Liver (tissue), 9 donors: Measurements from ENCODE around the gene RNU2-1. TPM values are rescaled to one million over a fixed set of nuclear protein-coding genes. Genes with fewer than 3 reads are reported as not detected.
"Not testable (repeated sequence)": the region's sequence is repeated elsewhere in the genome, so short reads cannot be mapped to it uniquely, and the experiment has no call there.

Experiments used
- DNase-seq: peaks from one replicate; pipeline ENCODE4 v3.0.0-alpha.2; 2017; ENCODE audit warnings: low spot score
- H3K27ac ChIP-seq, 2 donors: one replicate each; pipeline ENCODE4 v1.7.0; 2013; ENCODE audit warnings: inconsistent platforms in 2 of 2, low read length in 2 of 2, control low read depth in 1 of 2, low read depth in 1 of 2, mild to moderate bottlenecking in 1 of 2
- H3K27me3 ChIP-seq, 4 donors: one replicate each; pipeline versions ENCODE4 v1.6.1 to v1.7.0; 2013; ENCODE audit warnings: low read length in 3 of 4, inconsistent platforms in 1 of 4, mild to moderate bottlenecking in 1 of 4, moderate library complexity in 1 of 4; ENCODE audit not compliant: control insufficient read depth in 4 of 4, insufficient read depth in 4 of 4
- H3K36me3 ChIP-seq, 4 donors: one replicate each; pipeline versions ENCODE4 v1.6.1 to v1.7.0; 2013; ENCODE audit warnings: low read length in 3 of 4, mild to moderate bottlenecking in 3 of 4, low read depth in 1 of 4, moderate library complexity in 1 of 4; ENCODE audit not compliant: control insufficient read depth in 4 of 4, insufficient read depth in 3 of 4
- H3K4me1 ChIP-seq, 4 donors: one replicate each; pipeline versions ENCODE4 v1.6.1 to v1.7.0; 2013; ENCODE audit warnings: low read length in 3 of 4, mild to moderate bottlenecking in 3 of 4, moderate library complexity in 1 of 4; ENCODE audit not compliant: control insufficient read depth in 4 of 4, insufficient read depth in 4 of 4
- H3K4me3 ChIP-seq, 3 donors: one replicate each; pipeline versions ENCODE4 v1.6.1 to v1.7.0; 2013; ENCODE audit warnings: low read length in 3 of 3, control low read depth in 1 of 3, low read depth in 1 of 3, mild to moderate bottlenecking in 1 of 3
- H3K9ac ChIP-seq, 2 donors: one replicate each; pipeline ENCODE4 v1.7.0; 2013; ENCODE audit warnings: low read length in 2 of 2, mild to moderate bottlenecking in 2 of 2, moderate library complexity in 2 of 2, control low read depth in 1 of 2, low read depth in 1 of 2
- H3K9me3 ChIP-seq, 4 donors: one replicate each; pipeline versions ENCODE4 v1.6.1 to v1.7.0; 2013; ENCODE audit warnings: low read length in 3 of 4; ENCODE audit not compliant: control insufficient read depth in 4 of 4
- ATF3 ChIP-seq: IDR thresholded peaks from 2 replicates; pipeline ENCODE4 v1.6.1; 2016; ENCODE audit warnings: antibody characterized with exemption
- EGR1 ChIP-seq, 2 donors: IDR thresholded peaks; 2 replicates each; pipeline ENCODE4 v1.6.1; 2016 to 2018; ENCODE audit warnings: antibody characterized with exemption in 2 of 2, low read depth in 2 of 2
- FOXA2 ChIP-seq: IDR thresholded peaks from 2 replicates; pipeline ENCODE4 v1.6.1; 2016; ENCODE audit warnings: antibody characterized with exemption
- HNF4A ChIP-seq, 2 donors: conservative IDR thresholded peaks; 2 replicates each; pipeline ENCODE4 v1.6.1; 2016; ENCODE audit warnings: antibody characterized with exemption in 2 of 2, mild to moderate bottlenecking in 2 of 2
- HNF4G ChIP-seq: IDR thresholded peaks from 2 replicates; pipeline ENCODE4 v1.6.1; 2016; ENCODE audit warnings: antibody characterized with exemption
- JUND ChIP-seq, 2 donors: IDR thresholded peaks; 2 replicates each; pipeline ENCODE4 v1.6.1; 2016; ENCODE audit warnings: antibody characterized with exemption in 2 of 2
- MAX ChIP-seq: IDR thresholded peaks from 2 replicates; pipeline ENCODE4 v1.6.1; 2016; ENCODE audit warnings: antibody characterized with exemption
- NR2F2 ChIP-seq: IDR thresholded peaks from 2 replicates; pipeline ENCODE4 v1.6.1; 2016; ENCODE audit warnings: antibody characterized with exemption
- RAD21 ChIP-seq, 2 donors: IDR thresholded peaks; 2 replicates each; pipeline ENCODE4 v1.6.1; 2016; ENCODE audit warnings: antibody characterized with exemption in 2 of 2, mild to moderate bottlenecking in 2 of 2
- REST ChIP-seq: IDR thresholded peaks from 2 replicates; pipeline ENCODE4 v1.6.1; 2016; ENCODE audit warnings: antibody characterized with exemption, mild to moderate bottlenecking
- RXRA ChIP-seq, 2 donors: IDR thresholded peaks; 2 replicates each; pipeline ENCODE4 v1.6.1; 2017 to 2018; ENCODE audit warnings: antibody characterized with exemption in 2 of 2, mild to moderate bottlenecking in 1 of 2
- SP1 ChIP-seq: IDR thresholded peaks from 2 replicates; pipeline ENCODE4 v1.6.1; 2018; ENCODE audit warnings: antibody characterized with exemption, mild to moderate bottlenecking
- TAF1 ChIP-seq: conservative IDR thresholded peaks from 2 replicates; pipeline ENCODE4 v1.6.1; 2016; ENCODE audit warnings: antibody characterized with exemption, mild to moderate bottlenecking
- ZBTB33 ChIP-seq: IDR thresholded peaks from 2 replicates; pipeline ENCODE4 v1.6.1; 2016; ENCODE audit warnings: antibody characterized with exemption
- WGBS: extraction: QIAGEN DNeasy Blood & Tissue Kit; methylation state at CpG from one replicate; pipeline ENCODE4 v1.1.7; 2013; 5-methylcytosine and 5-hydroxymethylcytosine counted together
- polyA plus RNA-seq, 2 donors: library from polyadenylated mRNA; stranded (reverse) in 1 of 2; unstranded in 1 of 2; fragments of 200-250 nt in 1 of 2; fragments of >200 nt in 1 of 2; fragmentation: Nextera tagmentation in 1 of 2; extraction: Ambion mirVana in 1 of 2; gene quantifications; one replicate each; pipeline versions ENCODE4 v1.2.1 to v1.2.3, GENCODE V29; 2013 to 2015
- total RNA-seq, 2 donors: library from RNA; depleted of rRNA; stranded (reverse); fragments of >200 nt; gene quantifications; one replicate each; pipeline ENCODE4 v1.2.3, GENCODE V29; 2014
- donor health status: healthy.
- donor health status: healthy.
- donor health status: healthy.
- donor health status: healthy.
- donor health status: healthy.

Gene RNU2-1
- total and polyA plus RNA-seq, 4 donors = 3.4 TPM; not detected in 3

- not testable (repeated sequence) for H3K9ac ChIP-seq
- peak; percentile 31 for DNase-seq
- H3K27ac ChIP-seq = peak overlapping the region in 1 of 2 donors; percentile 54
Measured at GRCh38 chr17:43232021-43232699, 1.6 kb downstream of the RNU2-1 start.

GRCh38 chr17:43231205-43232020, 2.4 kb downstream of the RNU2-1 start:
- not testable (repeated sequence) for DNase-seq, H3K9ac ChIP-seq
- peak overlapping the region in 1 of 2 donors; percentile 54 for H3K27ac ChIP-seq

More at GRCh38 chr17:43232021-43232699, 1.6 kb downstream of the RNU2-1 start:
- H3K4me1 ChIP-seq, H3K36me3 ChIP-seq, H3K9me3 ChIP-seq, H3K4me3 ChIP-seq, H3K27me3 ChIP-seq: not testable (repeated sequence)
- 69% methylated on average over 16 of the region's 24 CpGs for WGBS

GRCh38 chr17:43228020-43228782, 5.6 kb downstream of the RNU2-1 start, which contains the start of gene CCDC200:
TSS of gene CCDC200 (minus strand) at chr17:43228623. CDS start at chr17:43228554, 69 bp downstream.
- not testable (repeated sequence) for H3K27ac ChIP-seq, H3K4me1 ChIP-seq, H3K9me3 ChIP-seq, H3K9ac ChIP-seq, H3K36me3 ChIP-seq, H3K27me3 ChIP-seq, DNase-seq, H3K4me3 ChIP-seq
- no CpG with 5 or more reads among the region's 7 CpGs for WGBS

More at GRCh38 chr17:43231205-43232020, 2.4 kb downstream of the RNU2-1 start:
- not testable (repeated sequence) for H3K4me3 ChIP-seq, H3K4me1 ChIP-seq, H3K27me3 ChIP-seq, H3K36me3 ChIP-seq, H3K9me3 ChIP-seq
- 68% methylated on average over 18 of the region's 40 CpGs for WGBS

- 86% methylated on average over 7 of the region's 7 CpGs for WGBS
- Histone ChIP-seq H3K27ac (no peak overlapping the region), H3K27me3 (no peaks in the 10 kb centered on the region), H3K4me3 (no peak overlapping the region), H3K9me3 (no peaks in the 10 kb centered on the region), H3K36me3 (peaks cover 0 to 4% (median 0%) of the 10 kb centered on the region in 4 donors), H3K9ac (no peak overlapping the region), H3K4me1 (no peaks in the 10 kb centered on the region)
- DNase-seq = peak; percentile 3
- TF ChIP-seq TAF1 (no peak), REST (no peak), SP1 (no peak), EGR1 (IDR thresholded peaks at IDR 0.05; ENCODE audit: low read depth in 2 of 2) (no peak), ZBTB33 (no peak), HNF4A (conservative IDR thresholded peaks at IDR 0.05) (no peak), JUND (IDR thresholded peaks at IDR 0.05) (no peak), NR2F2 (no peak), ATF3 (no peak), RAD21 (IDR thresholded peaks at IDR 0.05) (no peak), MAX (no peak), RXRA (IDR thresholded peaks at IDR 0.05) (no peak), FOXA2 (no peak), HNF4G (no peak)
Measured at GRCh38 chr17:43226393-43226792, 7.4 kb downstream of the RNU2-1 start.
